HEK293 (cell line): ENCODE measurements around the gene FOXP3.

Experiments used
- GLI4 ChIP-seq: fragments of 450-650 bp; formaldehyde crosslinking; IDR thresholded peaks from 2 replicates; pipeline ENCODE4 v1.5.1; 2016; ENCODE audit warnings: missing biosample characterization, missing genetic modification characterization
- GLIS1 ChIP-seq: fragments of 450-650 bp; formaldehyde crosslinking; IDR thresholded peaks from 2 replicates; pipeline ENCODE4 v1.5.1; 2016; ENCODE audit warnings: missing biosample characterization, missing genetic modification characterization
- KLF1 ChIP-seq: fragments of 450-650 bp; formaldehyde crosslinking; IDR thresholded peaks from 2 replicates; pipeline ENCODE4 v1.5.1; 2016; ENCODE audit warnings: missing biosample characterization, missing genetic modification characterization
- OVOL3 ChIP-seq: fragments of 450-650 bp; formaldehyde crosslinking; IDR thresholded peaks from 2 replicates; pipeline ENCODE4 v1.5.1; 2016; ENCODE audit warnings: missing biosample characterization, missing genetic modification characterization
- PRDM1 ChIP-seq: fragments of 450-650 bp; formaldehyde crosslinking; IDR thresholded peaks from 2 replicates; pipeline ENCODE4; 2016; ENCODE audit warnings: missing biosample characterization, missing genetic modification characterization
- RBAK ChIP-seq: fragments of 450-650 bp; formaldehyde crosslinking; IDR thresholded peaks from 2 replicates; pipeline ENCODE4 v1.5.1; 2016; ENCODE audit warnings: missing biosample characterization, missing genetic modification characterization
- TRIM28 ChIP-seq: IDR thresholded peaks from 2 replicates; pipeline ENCODE4 v1.6.1; 2011; ENCODE audit warnings: low read length, control low read depth, borderline replicate concordance
- ZBTB17 ChIP-seq: fragments of 450-650 bp; formaldehyde crosslinking; IDR thresholded peaks from 2 replicates; pipeline ENCODE4 v1.5.1; 2016; ENCODE audit warnings: missing biosample characterization, missing genetic modification characterization
- ZEB2 ChIP-seq: fragments of 450-650 bp; formaldehyde crosslinking; IDR thresholded peaks from 2 replicates; pipeline ENCODE4 v1.5.1; 2016; ENCODE audit warnings: missing biosample characterization, missing genetic modification characterization
- ZNF133 ChIP-seq: fragments of 450-650 bp; formaldehyde crosslinking; IDR thresholded peaks from 2 replicates; pipeline ENCODE4 v1.5.1; 2016; ENCODE audit warnings: missing biosample characterization, missing genetic modification characterization
- ZNF558 ChIP-seq: fragments of 450-650 bp; formaldehyde crosslinking; IDR thresholded peaks from 2 replicates; pipeline ENCODE4 v1.5.1; 2016; ENCODE audit warnings: missing biosample characterization, missing genetic modification characterization
- ZNF623 ChIP-seq: fragments of 450-650 bp; formaldehyde crosslinking; IDR thresholded peaks from 2 replicates; pipeline ENCODE4 v1.5.1; 2016; ENCODE audit warnings: missing biosample characterization, missing genetic modification characterization
- ZNF654 ChIP-seq: fragments of 450-650 bp; formaldehyde crosslinking; IDR thresholded peaks from 2 replicates; pipeline ENCODE4 v1.5.1; 2016; ENCODE audit warnings: low read depth, missing biosample characterization, missing genetic modification characterization
- ZNF768 ChIP-seq: fragments of 450-650 bp; formaldehyde crosslinking; IDR thresholded peaks from 2 replicates; pipeline ENCODE4 v1.5.1; 2018; ENCODE audit warnings: missing biosample characterization, mild to moderate bottlenecking, missing genetic modification characterization
- ZNF792 ChIP-seq: fragments of 450-650 bp; formaldehyde crosslinking; IDR thresholded peaks from 2 replicates; pipeline ENCODE4 v1.5.1; 2016; ENCODE audit warnings: missing biosample characterization, missing genetic modification characterization
- ZNF830 ChIP-seq: fragments of 450-650 bp; IDR thresholded peaks from 2 replicates; pipeline ENCODE4 v1.5.0; 2018; ENCODE audit warnings: missing biosample characterization, missing genetic modification characterization, low read depth, mild to moderate bottlenecking, moderate library complexity
- TF ChIP-seq, protein P1 (sequence below): fragments of 450-650 bp; formaldehyde crosslinking; IDR thresholded peaks from 2 replicates; pipeline ENCODE4 v1.5.1; 2016; ENCODE audit warnings: missing biosample characterization, missing genetic modification characterization
- TF ChIP-seq, protein P2 (sequence below): fragments of 450-650 bp; formaldehyde crosslinking; IDR thresholded peaks from 2 replicates; pipeline ENCODE4 v1.5.1; 2016; ENCODE audit warnings: missing biosample characterization, missing genetic modification characterization
- TF ChIP-seq, protein P3 (sequence below): fragments of 450-650 bp; formaldehyde crosslinking; IDR thresholded peaks from 2 replicates; pipeline ENCODE4 v1.5.1; 2016; ENCODE audit warnings: missing biosample characterization, missing genetic modification characterization
- TF ChIP-seq, protein P4 (sequence below): fragments of 450-650 bp; formaldehyde crosslinking; IDR thresholded peaks from 2 replicates; pipeline ENCODE4 v1.5.1; 2016; ENCODE audit warnings: missing biosample characterization, missing genetic modification characterization
- TF ChIP-seq, protein P5 (sequence below): fragments of 450-650 bp; formaldehyde crosslinking; IDR thresholded peaks from 2 replicates; pipeline ENCODE4 v1.5.1; 2016; ENCODE audit warnings: missing biosample characterization, missing genetic modification characterization
- TF ChIP-seq, protein P6 (sequence below): fragments of 450-650 bp; formaldehyde crosslinking; IDR thresholded peaks from 2 replicates; pipeline ENCODE4; 2016; ENCODE audit warnings: missing biosample characterization, missing genetic modification characterization
- TF ChIP-seq, protein P7 (sequence below): fragments of 450-650 bp; formaldehyde crosslinking; IDR thresholded peaks from 2 replicates; pipeline ENCODE4 v1.5.1; 2016; ENCODE audit warnings: missing biosample characterization, missing genetic modification characterization, low read depth
- TF ChIP-seq, protein P8 (sequence below): fragments of 450-650 bp; formaldehyde crosslinking; IDR thresholded peaks from 2 replicates; pipeline ENCODE4 v1.5.1; 2016; ENCODE audit warnings: missing biosample characterization, missing genetic modification characterization

The FOXP3 gene

DNA sequence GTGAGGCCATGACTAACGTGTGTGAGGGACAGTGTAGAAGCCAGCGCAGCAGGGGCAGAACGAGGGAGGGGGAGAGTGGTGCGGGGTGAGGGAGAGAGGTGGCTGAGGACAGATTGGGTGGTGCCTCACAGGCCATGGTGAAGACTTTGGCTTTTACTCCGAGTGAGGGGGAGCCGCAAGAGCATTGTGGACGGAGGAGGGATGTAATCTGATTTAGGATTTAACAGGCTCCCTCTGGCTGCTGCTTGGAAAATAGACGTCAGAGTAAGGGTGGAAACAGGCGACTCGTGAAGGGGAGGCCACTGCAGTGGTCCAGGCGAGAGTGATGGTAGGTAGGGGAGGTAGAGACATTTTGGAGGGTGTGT, 18.1 kb upstream of the FOXP3 start (continued):
- TF ChIP-seq, protein P1, sequence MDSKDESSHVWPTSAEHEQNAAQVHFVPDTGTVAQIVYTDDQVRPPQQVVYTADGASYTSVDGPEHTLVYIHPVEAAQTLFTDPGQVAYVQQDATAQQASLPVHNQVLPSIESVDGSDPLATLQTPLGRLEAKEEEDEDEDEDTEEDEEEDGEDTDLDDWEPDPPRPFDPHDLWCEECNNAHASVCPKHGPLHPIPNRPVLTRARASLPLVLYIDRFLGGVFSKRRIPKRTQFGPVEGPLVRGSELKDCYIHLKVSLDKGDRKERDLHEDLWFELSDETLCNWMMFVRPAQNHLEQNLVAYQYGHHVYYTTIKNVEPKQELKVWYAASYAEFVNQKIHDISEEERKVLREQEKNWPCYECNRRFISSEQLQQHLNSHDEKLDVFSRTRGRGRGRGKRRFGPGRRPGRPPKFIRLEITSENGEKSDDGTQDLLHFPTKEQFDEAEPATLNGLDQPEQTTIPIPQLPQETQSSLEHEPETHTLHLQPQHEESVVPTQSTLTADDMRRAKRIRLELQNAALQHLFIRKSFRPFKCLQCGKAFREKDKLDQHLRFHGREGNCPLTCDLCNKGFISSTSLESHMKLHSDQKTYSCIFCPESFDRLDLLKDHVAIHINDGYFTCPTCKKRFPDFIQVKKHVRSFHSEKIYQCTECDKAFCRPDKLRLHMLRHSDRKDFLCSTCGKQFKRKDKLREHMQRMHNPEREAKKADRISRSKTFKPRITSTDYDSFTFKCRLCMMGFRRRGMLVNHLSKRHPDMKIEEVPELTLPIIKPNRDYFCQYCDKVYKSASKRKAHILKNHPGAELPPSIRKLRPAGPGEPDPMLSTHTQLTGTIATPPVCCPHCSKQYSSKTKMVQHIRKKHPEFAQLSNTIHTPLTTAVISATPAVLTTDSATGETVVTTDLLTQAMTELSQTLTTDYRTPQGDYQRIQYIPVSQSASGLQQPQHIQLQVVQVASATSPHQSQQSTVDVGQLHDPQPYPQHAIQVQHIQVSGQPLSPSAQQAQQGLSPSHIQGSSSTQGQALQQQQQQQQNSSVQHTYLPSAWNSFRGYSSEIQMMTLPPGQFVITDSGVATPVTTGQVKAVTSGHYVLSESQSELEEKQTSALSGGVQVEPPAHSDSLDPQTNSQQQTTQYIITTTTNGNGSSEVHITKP (tag by site-specific recombination) = peak; percentile 68
- no peak for TF ChIP-seq ZNF133 (tag by site-specific recombination)
- no peak for TF ChIP-seq RBAK (tag by site-specific recombination)
- TF ChIP-seq, protein P2, sequence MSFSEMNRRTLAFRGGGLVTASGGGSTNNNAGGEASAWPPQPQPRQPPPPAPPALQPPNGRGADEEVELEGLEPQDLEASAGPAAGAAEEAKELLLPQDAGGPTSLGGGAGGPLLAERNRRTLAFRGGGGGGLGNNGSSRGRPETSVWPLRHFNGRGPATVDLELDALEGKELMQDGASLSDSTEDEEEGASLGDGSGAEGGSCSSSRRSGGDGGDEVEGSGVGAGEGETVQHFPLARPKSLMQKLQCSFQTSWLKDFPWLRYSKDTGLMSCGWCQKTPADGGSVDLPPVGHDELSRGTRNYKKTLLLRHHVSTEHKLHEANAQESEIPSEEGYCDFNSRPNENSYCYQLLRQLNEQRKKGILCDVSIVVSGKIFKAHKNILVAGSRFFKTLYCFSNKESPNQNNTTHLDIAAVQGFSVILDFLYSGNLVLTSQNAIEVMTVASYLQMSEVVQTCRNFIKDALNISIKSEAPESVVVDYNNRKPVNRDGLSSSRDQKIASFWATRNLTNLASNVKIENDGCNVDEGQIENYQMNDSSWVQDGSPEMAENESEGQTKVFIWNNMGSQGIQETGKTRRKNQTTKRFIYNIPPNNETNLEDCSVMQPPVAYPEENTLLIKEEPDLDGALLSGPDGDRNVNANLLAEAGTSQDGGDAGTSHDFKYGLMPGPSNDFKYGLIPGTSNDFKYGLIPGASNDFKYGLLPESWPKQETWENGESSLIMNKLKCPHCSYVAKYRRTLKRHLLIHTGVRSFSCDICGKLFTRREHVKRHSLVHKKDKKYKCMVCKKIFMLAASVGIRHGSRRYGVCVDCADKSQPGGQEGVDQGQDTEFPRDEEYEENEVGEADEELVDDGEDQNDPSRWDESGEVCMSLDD = no peak
- no peak for TF ChIP-seq ZNF830
- TF ChIP-seq, protein P3, sequence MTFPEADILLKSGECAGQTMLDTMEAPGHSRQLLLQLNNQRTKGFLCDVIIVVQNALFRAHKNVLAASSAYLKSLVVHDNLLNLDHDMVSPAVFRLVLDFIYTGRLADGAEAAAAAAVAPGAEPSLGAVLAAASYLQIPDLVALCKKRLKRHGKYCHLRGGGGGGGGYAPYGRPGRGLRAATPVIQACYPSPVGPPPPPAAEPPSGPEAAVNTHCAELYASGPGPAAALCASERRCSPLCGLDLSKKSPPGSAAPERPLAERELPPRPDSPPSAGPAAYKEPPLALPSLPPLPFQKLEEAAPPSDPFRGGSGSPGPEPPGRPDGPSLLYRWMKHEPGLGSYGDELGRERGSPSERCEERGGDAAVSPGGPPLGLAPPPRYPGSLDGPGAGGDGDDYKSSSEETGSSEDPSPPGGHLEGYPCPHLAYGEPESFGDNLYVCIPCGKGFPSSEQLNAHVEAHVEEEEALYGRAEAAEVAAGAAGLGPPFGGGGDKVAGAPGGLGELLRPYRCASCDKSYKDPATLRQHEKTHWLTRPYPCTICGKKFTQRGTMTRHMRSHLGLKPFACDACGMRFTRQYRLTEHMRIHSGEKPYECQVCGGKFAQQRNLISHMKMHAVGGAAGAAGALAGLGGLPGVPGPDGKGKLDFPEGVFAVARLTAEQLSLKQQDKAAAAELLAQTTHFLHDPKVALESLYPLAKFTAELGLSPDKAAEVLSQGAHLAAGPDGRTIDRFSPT = no peak
- TF ChIP-seq ZBTB17 (tag by site-specific recombination) = peak; percentile 75; the same call in 1 of the 2 replicates
- TF ChIP-seq KLF1 = 0 out of 2 replicates have a peak, but pooled peaks have one; percentile 10
- TF ChIP-seq, protein P4, sequence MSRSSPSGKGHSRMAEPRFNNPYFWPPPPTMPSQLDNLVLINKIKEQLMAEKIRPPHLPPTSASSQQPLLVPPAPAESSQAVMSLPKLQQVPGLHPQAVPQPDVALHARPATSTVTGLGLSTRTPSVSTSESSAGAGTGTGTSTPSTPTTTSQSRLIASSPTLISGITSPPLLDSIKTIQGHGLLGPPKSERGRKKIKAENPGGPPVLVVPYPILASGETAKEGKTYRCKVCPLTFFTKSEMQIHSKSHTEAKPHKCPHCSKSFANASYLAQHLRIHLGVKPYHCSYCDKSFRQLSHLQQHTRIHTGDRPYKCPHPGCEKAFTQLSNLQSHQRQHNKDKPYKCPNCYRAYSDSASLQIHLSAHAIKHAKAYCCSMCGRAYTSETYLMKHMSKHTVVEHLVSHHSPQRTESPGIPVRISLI (tag by site-specific recombination) = no peak
- no peak for TF ChIP-seq ZNF768
- 0 out of 2 replicates have a peak, but pooled peaks have one; percentile 8 for TF ChIP-seq ZEB2 (tag by site-specific recombination)
- no peak for TF ChIP-seq TRIM28
- no peak for TF ChIP-seq ZNF623 (tag by site-specific recombination)
- no peak for TF ChIP-seq GLI4 (tag by site-specific recombination)
- TF ChIP-seq ZNF792 (tag by site-specific recombination) = no peak
- 0 out of 2 replicates have a peak, but pooled peaks have one; percentile 6 for TF ChIP-seq GLIS1 (tag by site-specific recombination)
- no peak for TF ChIP-seq ZNF654 (tag by site-specific recombination)
- TF ChIP-seq PRDM1 = no peak
- TF ChIP-seq, protein P5, sequence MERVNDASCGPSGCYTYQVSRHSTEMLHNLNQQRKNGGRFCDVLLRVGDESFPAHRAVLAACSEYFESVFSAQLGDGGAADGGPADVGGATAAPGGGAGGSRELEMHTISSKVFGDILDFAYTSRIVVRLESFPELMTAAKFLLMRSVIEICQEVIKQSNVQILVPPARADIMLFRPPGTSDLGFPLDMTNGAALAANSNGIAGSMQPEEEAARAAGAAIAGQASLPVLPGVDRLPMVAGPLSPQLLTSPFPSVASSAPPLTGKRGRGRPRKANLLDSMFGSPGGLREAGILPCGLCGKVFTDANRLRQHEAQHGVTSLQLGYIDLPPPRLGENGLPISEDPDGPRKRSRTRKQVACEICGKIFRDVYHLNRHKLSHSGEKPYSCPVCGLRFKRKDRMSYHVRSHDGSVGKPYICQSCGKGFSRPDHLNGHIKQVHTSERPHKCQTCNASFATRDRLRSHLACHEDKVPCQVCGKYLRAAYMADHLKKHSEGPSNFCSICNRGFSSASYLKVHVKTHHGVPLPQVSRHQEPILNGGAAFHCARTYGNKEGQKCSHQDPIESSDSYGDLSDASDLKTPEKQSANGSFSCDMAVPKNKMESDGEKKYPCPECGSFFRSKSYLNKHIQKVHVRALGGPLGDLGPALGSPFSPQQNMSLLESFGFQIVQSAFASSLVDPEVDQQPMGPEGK (tag by site-specific recombination) = peak; percentile 38; the same call in 1 of the 2 replicates
- TF ChIP-seq OVOL3 (tag by site-specific recombination) = no peak
- TF ChIP-seq, protein P6, sequence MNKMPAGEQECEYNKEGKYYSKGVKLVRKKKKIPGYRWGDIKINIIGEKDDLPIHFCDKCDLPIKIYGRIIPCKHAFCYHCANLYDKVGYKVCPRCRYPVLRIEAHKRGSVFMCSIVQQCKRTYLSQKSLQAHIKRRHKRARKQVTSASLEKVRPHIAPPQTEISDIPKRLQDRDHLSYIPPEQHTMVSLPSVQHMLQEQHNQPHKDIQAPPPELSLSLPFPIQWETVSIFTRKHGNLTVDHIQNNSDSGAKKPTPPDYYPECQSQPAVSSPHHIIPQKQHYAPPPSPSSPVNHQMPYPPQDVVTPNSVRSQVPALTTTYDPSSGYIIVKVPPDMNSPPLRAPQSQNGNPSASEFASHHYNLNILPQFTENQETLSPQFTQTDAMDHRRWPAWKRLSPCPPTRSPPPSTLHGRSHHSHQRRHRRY (tag by site-specific recombination) = no peak
- TF ChIP-seq, protein P7, sequence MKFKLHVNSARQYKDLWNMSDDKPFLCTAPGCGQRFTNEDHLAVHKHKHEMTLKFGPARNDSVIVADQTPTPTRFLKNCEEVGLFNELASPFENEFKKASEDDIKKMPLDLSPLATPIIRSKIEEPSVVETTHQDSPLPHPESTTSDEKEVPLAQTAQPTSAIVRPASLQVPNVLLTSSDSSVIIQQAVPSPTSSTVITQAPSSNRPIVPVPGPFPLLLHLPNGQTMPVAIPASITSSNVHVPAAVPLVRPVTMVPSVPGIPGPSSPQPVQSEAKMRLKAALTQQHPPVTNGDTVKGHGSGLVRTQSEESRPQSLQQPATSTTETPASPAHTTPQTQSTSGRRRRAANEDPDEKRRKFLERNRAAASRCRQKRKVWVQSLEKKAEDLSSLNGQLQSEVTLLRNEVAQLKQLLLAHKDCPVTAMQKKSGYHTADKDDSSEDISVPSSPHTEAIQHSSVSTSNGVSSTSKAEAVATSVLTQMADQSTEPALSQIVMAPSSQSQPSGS (tag by site-specific recombination) = no peak
- TF ChIP-seq ZNF558 (tag by site-specific recombination) = no peak
- TF ChIP-seq, protein P8, sequence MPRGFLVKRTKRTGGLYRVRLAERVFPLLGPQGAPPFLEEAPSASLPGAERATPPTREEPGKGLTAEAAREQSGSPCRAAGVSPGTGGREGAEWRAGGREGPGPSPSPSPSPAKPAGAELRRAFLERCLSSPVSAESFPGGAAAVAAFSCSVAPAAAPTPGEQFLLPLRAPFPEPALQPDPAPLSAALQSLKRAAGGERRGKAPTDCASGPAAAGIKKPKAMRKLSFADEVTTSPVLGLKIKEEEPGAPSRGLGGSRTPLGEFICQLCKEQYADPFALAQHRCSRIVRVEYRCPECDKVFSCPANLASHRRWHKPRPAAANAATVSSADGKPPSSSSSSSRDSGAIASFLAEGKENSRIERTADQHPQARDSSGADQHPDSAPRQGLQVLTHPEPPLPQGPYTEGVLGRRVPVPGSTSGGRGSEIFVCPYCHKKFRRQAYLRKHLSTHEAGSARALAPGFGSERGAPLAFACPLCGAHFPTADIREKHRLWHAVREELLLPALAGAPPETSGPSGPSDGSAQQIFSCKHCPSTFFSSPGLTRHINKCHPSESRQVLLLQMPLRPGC (tag by site-specific recombination) = no peak
